ENCODE data around the gene COX19.

- TF ChIP-seq REST (IDR thresholded peaks at IDR 0.05; ENCODE audit: insufficient replicate concordance, low read depth) (no peak), CTCF (IDR thresholded peaks at IDR 0.05; ENCODE audit: insufficient read depth, low read length) (no peak), SPI1 (IDR thresholded peaks at IDR 0.05; ENCODE audit: borderline replicate concordance, low read depth) (no peak), GABPA (IDR thresholded peaks at IDR 0.05; ENCODE audit: low read depth) (no peak), POLR2AphosphoS5 (IDR thresholded peaks at IDR 0.05; ENCODE audit: low read depth) (no peak)
These were observed 22.4 kb upstream of the COX19 start for GRCh38 chr7:997404-998395.
